Measurements from ENCODE around the gene ANKRD16. TPM values are rescaled to one million over a fixed set of nuclear protein-coding genes. Genes with fewer than 3 reads are reported as not detected.
"Not testable (repeated sequence)": the region's sequence is repeated elsewhere in the genome, so short reads cannot be mapped to it uniquely, and the experiment has no call there.

The ANKRD16 gene
- total RNA-seq, 8 experiments from 2014 or later, result 3.6 to 11.4 (median 6.4) TPM

DNA sequence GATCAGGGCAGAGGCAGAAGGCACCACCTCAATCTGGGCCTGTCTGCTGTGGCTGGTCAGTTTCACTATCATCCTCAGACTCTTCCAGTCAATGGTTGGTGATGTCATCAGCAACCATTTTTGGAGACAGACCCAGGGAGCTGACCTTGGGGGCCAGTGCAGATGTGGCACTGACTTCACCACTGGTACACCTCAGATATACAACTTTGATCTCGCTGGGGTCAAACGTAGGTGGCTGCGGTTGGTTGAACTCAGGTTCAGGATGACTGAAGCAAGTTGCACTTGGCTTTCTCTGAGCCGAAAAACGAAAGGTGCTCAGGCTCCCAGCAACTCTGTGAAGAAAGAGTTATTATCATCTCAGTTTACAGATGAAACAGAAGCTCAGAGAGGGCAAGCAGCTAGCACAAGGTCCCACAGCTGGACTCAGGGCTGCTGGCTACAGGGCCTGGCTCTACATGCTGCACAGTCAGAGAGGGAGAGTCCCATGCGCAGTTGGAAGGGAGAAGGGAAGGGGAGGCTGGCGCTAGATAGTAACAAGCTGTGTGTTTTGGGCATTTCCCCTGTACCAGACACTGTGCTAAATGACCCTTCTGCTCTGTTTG, 27.2 kb downstream of the ANKRD16 start:
- WGBS, 10 experiments, result 90 to 100% (median 100%) methylated on average over 1 to 6 of the region's 7 CpGs; no CpG with 5 or more reads in 3 of the 10 experiments
- Histone ChIP-seq H3K4me3 (no peak overlapping the region), H3K4me1 (replicated peaks in 1 of 2) (no peaks in the 10 kb centered on the region), H3K27ac (no peak overlapping the region)
- ATAC-seq (replicated peaks in 6 of 8), result no peak
- in situ Hi-C loops (cut with MboI; ENCODE audit: low pct_unique_long_range_greater_than_20kb in 2 of 9, low sequenced_read_pairs in 9 of 9, unreplicated experiment in 9 of 9), result no loop called here

DNA sequence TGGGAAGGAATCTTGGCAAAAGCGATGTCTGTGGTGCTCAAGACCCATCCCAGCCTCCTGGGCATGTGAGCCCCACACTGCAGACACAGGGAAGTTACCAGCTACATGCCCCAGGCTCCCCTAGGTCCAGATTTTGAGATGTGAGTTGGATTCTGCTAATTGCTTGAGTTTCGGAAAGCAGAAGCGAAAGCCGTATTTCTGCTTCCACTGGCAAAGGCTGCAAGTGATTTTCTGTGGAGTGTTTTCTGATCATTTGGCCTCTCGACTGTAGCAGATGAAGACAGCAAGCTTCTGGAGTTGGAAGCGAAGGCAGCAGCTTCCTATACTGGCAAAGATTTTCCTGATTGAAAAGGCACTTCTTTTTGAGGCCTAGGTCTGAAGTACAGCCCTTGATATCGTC, 29.6 kb downstream of the ANKRD16 start:
- Histone ChIP-seq H3K4me3 (no peak overlapping the region), H3K4me1 (replicated peaks in 1 of 2) (no peaks in the 10 kb centered on the region), H3K27ac (no peak overlapping the region)
- in situ Hi-C loops (cut with MboI; ENCODE audit: low pct_unique_long_range_greater_than_20kb in 2 of 9, low sequenced_read_pairs in 9 of 9, unreplicated experiment in 9 of 9), result no loop called here
- no peak for ATAC-seq (replicated peaks in 6 of 8)
- 29 to 100% (median 96%) methylated on average over 1 to 6 of the region's 7 CpGs; no CpG with 5 or more reads in 4 of the 10 experiments for WGBS, 10 experiments

GRCh38 chr10:5858811-5859210, 30.9 kb downstream of the ANKRD16 start:
- Histone ChIP-seq H3K4me3 (no peak overlapping the region), H3K27ac (no peak overlapping the region), H3K4me1 (replicated peaks in 1 of 2) (peaks cover 3 to 7% of the 10 kb centered on the region in 2 donors)
- in situ Hi-C loops (cut with MboI; ENCODE audit: low pct_unique_long_range_greater_than_20kb in 2 of 9, low sequenced_read_pairs in 9 of 9, unreplicated experiment in 9 of 9), result no loop called here
- ATAC-seq (replicated peaks in 6 of 8), result no peak
- WGBS, 10 experiments, result 87 to 100% (median 95%) methylated on average over 1 to 5 of the region's 5 CpGs; no CpG with 5 or more reads in 4 of the 10 experiments

DNA sequence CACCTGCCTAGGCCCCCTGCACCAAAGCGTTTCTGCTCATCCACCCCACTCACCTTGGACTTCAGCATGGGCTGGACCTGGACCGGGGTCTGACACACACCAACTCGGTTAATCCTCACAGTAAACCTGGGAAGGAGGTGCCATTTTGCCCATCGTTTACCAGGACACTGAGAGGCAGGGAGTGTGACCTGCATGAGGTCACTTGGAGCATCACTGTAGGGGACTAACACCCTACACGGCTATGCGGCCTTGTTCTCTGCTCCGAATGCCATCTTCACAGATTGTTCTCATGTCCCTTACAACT, 33.0 kb downstream of the ANKRD16 start:
- 40 to 100% (median 92%) methylated on average over 1 to 4 of the region's 7 CpGs; no CpG with 5 or more reads in 4 of the 10 experiments for WGBS, 10 experiments

DNA sequence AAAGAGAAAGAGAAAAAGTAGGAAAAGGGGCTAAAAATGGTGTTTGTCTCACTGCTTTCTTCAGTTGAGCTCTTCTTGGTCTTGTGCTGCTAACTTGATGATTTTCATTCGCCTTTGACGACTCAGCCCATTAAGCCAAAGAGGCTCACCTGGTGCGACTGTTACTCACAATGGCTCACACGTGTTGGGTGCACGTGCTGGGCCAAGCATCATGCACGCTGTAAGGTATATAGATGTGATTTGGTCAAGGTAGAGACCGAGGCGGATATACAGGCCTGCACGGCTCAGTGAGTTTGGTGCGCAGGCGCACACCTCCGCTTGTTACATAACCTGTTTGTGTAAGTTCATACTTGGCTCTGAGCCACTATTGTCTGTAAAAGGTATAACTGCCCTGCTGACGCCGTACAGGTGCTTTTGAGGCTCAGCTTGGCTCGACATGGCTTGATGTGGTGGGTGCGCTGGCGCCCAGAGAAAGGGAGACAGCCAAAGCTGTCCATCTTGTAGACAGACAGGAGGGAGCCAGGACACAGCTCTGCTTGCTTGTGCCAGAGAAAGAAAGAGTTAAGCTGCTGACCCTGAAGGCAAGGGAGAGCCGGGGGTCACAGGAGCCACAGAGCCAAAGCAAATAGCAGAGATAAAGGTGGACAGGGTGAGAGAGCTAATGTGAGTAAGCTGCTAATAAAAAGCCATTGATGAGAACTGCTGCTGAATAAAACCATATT, 33.6 kb downstream of the ANKRD16 start:
- ATAC-seq (replicated peaks in 6 of 8), result no peak
- Histone ChIP-seq H3K4me3 (no peak overlapping the region), H3K27ac (no peak overlapping the region), H3K4me1 (replicated peaks in 1 of 2) (peaks cover 3 to 8% of the 10 kb centered on the region in 2 donors)
- in situ Hi-C loops (cut with MboI; ENCODE audit: low pct_unique_long_range_greater_than_20kb in 2 of 9, low sequenced_read_pairs in 9 of 9, unreplicated experiment in 9 of 9), result no loop called here
- WGBS, 10 experiments, result 20 to 100% (median 80%) methylated on average over 1 to 12 of the region's 18 CpGs; no CpG with 5 or more reads in 1 of the 10 experiments

More for the DNA sequence above, 33.0 kb downstream of the ANKRD16 start:
- peaks cover 3 to 8% of the 10 kb centered on the region in 2 donors for H3K4me1 ChIP-seq (replicated peaks in 1 of 2)
- in situ Hi-C loops (cut with MboI; ENCODE audit: low pct_unique_long_range_greater_than_20kb in 2 of 9, low sequenced_read_pairs in 9 of 9, unreplicated experiment in 9 of 9), result no loop called here
- no peak overlapping the region for H3K4me3 ChIP-seq
- no peak overlapping the region for H3K27ac ChIP-seq
- ATAC-seq (replicated peaks in 6 of 8), result no peak

DNA sequence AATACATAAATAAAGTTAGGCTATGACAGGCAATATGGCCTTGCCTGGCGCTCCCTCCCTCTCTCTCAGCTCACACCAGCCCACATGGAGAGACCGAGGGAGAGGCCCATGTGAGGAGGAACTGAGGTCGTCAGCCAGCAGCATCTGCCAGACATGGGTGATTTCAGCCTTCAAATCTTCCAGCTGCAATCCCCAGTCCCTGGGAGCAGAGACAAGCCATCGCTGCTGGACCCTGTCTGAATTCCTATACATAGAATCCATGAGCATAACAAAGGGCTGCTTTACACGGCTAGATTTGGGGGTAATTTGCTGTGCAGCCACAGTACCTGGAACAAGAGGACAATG, 35.6 kb downstream of the ANKRD16 start:
- peaks cover 3 to 8% of the 10 kb centered on the region in 2 donors for H3K4me1 ChIP-seq (replicated peaks in 1 of 2)
- WGBS, 10 experiments, result 0 to 40% (median 16%) methylated on average over 1 to 2 of the region's 5 CpGs; no CpG with 5 or more reads in 6 of the 10 experiments
- ATAC-seq (replicated peaks in 6 of 8), result peak in 4 of 8 experiments; percentile 24 to 89 (median 74)
- in situ Hi-C loops (cut with MboI; ENCODE audit: low pct_unique_long_range_greater_than_20kb in 2 of 9, low sequenced_read_pairs in 9 of 9, unreplicated experiment in 9 of 9), result no loop called here
- peak overlapping the region in 1 of 2 donors; percentile 39 for H3K27ac ChIP-seq
- no peak overlapping the region for H3K4me3 ChIP-seq

DNA sequence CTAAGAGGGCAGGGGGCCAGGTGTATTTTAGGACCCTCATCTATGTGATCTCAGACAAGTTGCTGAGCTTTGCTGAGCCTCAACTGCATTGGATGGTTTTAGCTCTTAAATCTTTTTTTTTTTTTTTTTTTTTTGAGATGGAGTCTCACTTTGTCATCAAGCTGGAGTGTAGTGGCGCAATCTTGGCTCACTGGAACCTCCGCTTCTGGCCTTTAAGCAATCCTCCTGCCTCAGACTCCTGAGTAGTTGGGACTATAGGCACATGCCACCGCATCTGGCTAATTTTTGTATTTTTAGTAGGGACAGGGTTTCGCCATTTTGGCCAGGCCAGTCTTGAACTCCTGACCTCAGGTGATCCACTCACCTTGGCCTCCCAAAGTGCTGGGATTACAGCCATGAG, 43.0 kb downstream of the ANKRD16 start:
- ATAC-seq (replicated peaks in 6 of 8); in situ Hi-C loops (cut with MboI; ENCODE audit: low pct_unique_long_range_greater_than_20kb in 2 of 9, low sequenced_read_pairs in 9 of 9, unreplicated experiment in 9 of 9); H3K4me3 ChIP-seq; H3K27ac ChIP-seq: not testable (repeated sequence)
- H3K4me1 ChIP-seq (replicated peaks in 1 of 2), result peaks cover 13 to 15% of the 10 kb centered on the region in 2 donors
- 90 to 100% (median 100%) methylated on average over 2 to 3 of the region's 4 CpGs; no CpG with 5 or more reads in 3 of the 10 experiments for WGBS, 10 experiments

- Histone ChIP-seq H3K27ac (peak overlapping the region; percentile 11 to 49), H3K4me3 (no peak overlapping the region), H3K4me1 (replicated peaks in 1 of 2) (peaks cover 25 to 31% of the 10 kb centered on the region in 2 donors)
- in situ Hi-C loops (cut with MboI; ENCODE audit: low pct_unique_long_range_greater_than_20kb in 2 of 9, low sequenced_read_pairs in 9 of 9, unreplicated experiment in 9 of 9), result no loop called here
- 14 to 88% (median 81%) methylated on average over 1 to 11 of the region's 13 CpGs; no CpG with 5 or more reads in 1 of the 10 experiments for WGBS, 10 experiments
- ATAC-seq (replicated peaks in 6 of 8), result peak in 3 of 8 experiments; percentile 1 to 14 (median 1)
Observed at GRCh38 chr10:5844345-5845055, 45.2 kb downstream of the ANKRD16 start.

DNA sequence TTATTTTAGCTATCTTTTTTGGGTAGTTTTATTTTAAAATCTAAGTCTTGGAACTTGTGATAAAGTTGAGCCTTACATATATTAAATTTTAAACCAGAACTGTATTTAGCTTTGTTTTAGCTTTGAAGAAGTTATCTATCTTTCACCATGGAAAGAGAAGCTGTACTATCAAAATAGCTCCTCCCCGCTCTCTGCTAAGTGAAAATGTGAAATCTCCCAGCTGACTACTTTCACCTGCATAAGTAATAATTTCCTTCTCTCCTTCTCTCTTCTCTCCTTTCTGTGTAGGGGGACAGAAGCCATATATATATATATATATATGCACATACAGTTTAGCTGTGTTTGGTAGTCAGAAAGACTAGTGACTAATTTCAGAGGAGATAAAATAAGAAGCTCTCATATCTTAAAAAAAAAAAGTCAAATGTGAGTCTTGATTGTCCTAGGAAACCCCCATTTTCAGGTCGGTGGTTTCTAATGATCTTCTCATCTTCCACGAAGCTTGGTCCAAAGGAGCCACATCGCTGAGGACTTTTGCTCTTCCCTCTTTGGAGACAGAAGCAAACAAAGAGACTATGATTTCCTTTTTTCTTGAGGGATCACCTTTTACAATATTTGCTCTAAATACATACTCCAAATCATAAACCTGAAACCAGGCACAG, 45.9 kb downstream of the ANKRD16 start:
- in situ Hi-C loops (cut with MboI; ENCODE audit: low pct_unique_long_range_greater_than_20kb in 2 of 9, low sequenced_read_pairs in 9 of 9, unreplicated experiment in 9 of 9), result no loop called here
- WGBS, 10 experiments, result 32 to 100% (median 91%) methylated on average over 1 to 4 of the region's 4 CpGs; no CpG with 5 or more reads in 1 of the 10 experiments
- peaks cover 25 to 31% of the 10 kb centered on the region in 2 donors for H3K4me1 ChIP-seq (replicated peaks in 1 of 2)
- H3K4me3 ChIP-seq, result no peak overlapping the region
- no peak overlapping the region for H3K27ac ChIP-seq
- ATAC-seq (replicated peaks in 6 of 8), result no peak

DNA sequence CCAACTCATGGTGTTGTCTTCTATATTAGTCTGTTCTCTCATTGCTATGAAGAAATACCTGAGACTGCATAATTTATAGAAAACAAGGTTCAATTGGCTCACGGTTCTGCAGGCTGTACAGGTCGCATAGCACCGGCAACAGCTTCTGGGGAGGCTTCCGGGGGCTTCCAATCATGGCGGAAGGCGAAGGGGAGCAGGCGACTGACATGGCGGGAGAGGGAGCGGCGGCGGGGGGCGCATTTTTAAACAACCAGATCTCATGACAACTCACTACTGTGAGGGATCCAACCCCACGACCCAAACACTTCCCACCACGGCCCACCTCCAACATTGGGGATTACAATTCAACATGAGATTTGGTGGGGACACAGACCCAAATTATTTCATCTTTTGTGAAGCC, 47.7 kb downstream of the ANKRD16 start:
- H3K4me1 ChIP-seq (replicated peaks in 1 of 2), result peaks cover 25 to 31% of the 10 kb centered on the region in 2 donors
- 40 to 100% (median 88%) methylated on average over 1 to 8 of the region's 14 CpGs; no CpG with 5 or more reads in 5 of the 10 experiments for WGBS, 10 experiments
- in situ Hi-C loops (cut with MboI; ENCODE audit: low pct_unique_long_range_greater_than_20kb in 2 of 9, low sequenced_read_pairs in 9 of 9, unreplicated experiment in 9 of 9), result no loop called here

GRCh38 chr10:5840314-5841307, 49.1 kb downstream of the ANKRD16 start:
- WGBS, 10 experiments, result 35 to 62% (median 47%) methylated on average over 3 to 14 of the region's 40 CpGs; no CpG with 5 or more reads in 4 of the 10 experiments
- Histone ChIP-seq H3K27ac (peak overlapping the region; percentile 43 to 51), H3K4me3 (no peak overlapping the region), H3K4me1 (replicated peaks in 1 of 2) (peaks cover 24 to 31% of the 10 kb centered on the region in 2 donors)
- ATAC-seq (replicated peaks in 6 of 8), result peak in 6 of 8 experiments; percentile 28 to 75 (median 64)
- in situ Hi-C loops (cut with MboI; ENCODE audit: low pct_unique_long_range_greater_than_20kb in 2 of 9, low sequenced_read_pairs in 9 of 9, unreplicated experiment in 9 of 9), result no loop called here

More for the DNA sequence above, 47.7 kb downstream of the ANKRD16 start:
- no peak for ATAC-seq (replicated peaks in 6 of 8)
- Histone ChIP-seq H3K4me3 (no peak overlapping the region), H3K27ac (no peak overlapping the region)

GRCh38 chr10:5836181-5836580, 53.5 kb downstream of the ANKRD16 start:
- H3K27ac ChIP-seq; in situ Hi-C loops (cut with MboI; ENCODE audit: low pct_unique_long_range_greater_than_20kb in 2 of 9, low sequenced_read_pairs in 9 of 9, unreplicated experiment in 9 of 9); ATAC-seq (replicated peaks in 6 of 8); H3K4me3 ChIP-seq: not testable (repeated sequence)
- 0 to 100% (median 92%) methylated on average over 1 to 2 of the region's 2 CpGs; no CpG with 5 or more reads in 5 of the 10 experiments for WGBS, 10 experiments
- peaks cover 17 to 21% of the 10 kb centered on the region in 2 donors for H3K4me1 ChIP-seq (replicated peaks in 1 of 2)

Data from motor neuron (in vitro differentiated cells).